DLD1 (cell line): Measurements from ENCODE around the gene AGFG2.
"Not testable (repeated sequence)": the region's sequence is repeated elsewhere in the genome, so short reads cannot be mapped to it uniquely, and the experiment has no call there.

Experiments
- in situ Hi-C: cut with HindIII; loops from 2 replicates; pipeline ENCODE4 v1.10.0; 2017; ENCODE audit warnings: low sequenced_read_pairs

AGFG2 gene, protein sequence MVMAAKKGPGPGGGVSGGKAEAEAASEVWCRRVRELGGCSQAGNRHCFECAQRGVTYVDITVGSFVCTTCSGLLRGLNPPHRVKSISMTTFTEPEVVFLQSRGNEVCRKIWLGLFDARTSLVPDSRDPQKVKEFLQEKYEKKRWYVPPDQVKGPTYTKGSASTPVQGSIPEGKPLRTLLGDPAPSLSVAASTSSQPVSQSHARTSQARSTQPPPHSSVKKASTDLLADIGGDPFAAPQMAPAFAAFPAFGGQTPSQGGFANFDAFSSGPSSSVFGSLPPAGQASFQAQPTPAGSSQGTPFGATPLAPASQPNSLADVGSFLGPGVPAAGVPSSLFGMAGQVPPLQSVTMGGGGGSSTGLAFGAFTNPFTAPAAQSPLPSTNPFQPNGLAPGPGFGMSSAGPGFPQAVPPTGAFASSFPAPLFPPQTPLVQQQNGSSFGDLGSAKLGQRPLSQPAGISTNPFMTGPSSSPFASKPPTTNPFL

DNA sequence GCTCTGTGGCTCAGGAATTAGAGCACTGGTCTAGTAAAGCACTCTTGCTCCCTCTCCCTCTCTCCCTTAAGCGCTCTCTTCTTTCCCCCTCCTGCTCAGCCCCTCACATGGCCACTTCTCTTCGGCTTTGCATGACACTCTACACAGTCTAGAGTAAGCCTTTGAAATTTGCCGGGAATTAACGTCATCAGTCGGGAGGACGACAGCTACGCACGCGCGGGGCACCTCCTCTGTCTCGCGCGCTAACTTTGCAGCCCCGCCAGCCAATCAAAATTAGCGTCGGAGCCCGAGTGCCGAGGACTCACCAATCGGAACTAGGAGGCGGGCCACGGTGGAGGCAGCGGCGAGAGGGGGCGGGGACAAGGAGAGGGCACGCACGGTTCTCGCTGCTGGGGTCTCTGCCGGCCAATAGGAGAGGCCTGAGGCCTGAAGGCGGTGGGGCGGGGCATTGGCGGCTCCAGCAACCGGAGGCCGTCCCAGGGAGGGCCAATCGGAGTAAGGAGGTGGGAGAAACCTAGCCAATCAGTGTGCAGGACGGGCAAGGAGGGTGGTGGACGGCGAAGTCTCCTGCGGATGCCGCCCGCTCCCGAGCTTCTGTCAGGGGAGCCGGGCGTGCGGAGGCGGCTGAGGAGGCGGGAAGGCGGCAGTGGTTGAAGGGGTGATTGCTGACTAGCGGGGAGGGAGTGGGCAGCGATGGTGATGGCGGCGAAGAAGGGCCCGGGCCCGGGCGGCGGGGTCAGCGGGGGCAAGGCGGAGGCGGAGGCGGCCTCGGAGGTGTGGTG, at the start of gene AGFG2:
TSS of gene AGFG2 (plus strand) at position 550 of the 782 bp plus-strand sequence. CDS start at position 694, 144 bp downstream.
- in situ Hi-C loops, result no loop called here

DNA sequence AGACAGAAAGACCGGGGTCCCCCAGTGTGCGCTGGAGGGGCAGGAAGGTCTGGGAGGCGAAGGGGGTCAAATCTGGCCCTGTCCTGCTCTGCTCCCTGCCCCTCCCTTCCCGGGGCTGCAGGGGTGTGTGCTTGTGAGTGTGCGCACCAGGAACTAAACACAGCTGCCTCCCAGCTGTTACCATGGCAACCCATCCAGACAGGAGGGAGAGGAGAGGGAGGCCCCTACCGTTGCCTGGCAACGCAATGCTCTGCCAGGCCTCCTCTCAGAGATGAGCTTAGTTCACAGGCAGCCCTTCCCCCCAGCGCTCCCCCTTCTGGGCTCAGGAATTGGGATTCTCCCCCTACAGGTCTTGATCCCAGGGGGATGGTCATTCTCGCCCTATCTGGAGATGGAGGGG, 49.2 kb upstream of the AGFG2 start:
- in situ Hi-C loops, result no loop called here

DNA sequence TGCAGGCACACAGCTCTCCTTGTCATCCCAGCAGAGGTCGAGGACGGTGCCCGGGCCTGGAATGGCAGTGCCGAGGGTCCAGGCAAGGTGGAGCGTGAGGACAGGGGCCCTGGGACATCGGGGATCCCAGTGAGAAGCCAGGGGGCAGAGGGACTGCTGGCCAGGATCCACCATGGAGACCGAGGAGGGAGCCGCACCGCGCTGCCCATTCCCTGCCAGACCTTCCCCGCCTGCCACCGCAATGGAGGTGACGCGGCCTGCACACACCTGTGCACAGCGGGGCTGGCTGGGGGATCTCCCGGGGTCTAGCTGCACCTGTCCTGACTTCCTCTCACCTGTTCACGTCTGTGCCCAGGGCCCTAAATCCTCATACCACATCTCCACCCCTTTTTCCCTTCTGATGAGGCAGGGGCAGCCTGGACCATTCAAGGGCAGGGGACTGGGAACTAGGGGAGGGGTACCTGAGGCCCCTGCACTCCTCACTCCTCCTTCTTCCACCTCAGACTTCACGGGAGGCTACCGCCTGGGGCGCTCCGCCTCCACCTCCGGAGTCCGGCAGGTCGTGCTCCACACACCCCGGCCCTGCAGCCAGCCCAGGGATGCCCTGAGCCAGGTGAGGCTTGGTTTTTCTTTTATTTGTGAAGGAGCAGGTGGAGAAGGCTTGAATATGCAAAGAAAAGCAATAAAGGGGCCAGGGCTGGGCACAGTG, 48.4 kb upstream of the AGFG2 start:
- in situ Hi-C loops, result no loop called here

DNA sequence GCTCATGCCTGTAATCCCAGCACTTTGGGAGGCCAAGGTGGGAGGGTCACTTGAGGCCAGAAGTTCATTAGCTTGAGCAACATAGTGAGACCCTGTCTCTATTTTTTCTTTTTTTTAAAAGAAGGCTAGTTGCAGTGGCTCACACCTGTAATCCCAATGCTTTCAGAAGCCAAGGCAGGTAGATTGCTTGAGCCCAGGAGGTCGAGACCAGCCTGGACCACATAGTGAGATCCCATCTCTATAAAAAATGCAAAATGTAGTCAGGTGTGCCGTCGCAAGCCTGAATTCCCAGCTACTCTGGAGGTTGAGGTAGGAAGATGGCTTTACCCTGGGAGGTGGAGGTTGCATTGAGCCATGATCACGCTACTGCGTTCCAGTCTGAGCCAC, 47.8 kb upstream of the AGFG2 start:
- in situ Hi-C loops, result no loop called here

DNA sequence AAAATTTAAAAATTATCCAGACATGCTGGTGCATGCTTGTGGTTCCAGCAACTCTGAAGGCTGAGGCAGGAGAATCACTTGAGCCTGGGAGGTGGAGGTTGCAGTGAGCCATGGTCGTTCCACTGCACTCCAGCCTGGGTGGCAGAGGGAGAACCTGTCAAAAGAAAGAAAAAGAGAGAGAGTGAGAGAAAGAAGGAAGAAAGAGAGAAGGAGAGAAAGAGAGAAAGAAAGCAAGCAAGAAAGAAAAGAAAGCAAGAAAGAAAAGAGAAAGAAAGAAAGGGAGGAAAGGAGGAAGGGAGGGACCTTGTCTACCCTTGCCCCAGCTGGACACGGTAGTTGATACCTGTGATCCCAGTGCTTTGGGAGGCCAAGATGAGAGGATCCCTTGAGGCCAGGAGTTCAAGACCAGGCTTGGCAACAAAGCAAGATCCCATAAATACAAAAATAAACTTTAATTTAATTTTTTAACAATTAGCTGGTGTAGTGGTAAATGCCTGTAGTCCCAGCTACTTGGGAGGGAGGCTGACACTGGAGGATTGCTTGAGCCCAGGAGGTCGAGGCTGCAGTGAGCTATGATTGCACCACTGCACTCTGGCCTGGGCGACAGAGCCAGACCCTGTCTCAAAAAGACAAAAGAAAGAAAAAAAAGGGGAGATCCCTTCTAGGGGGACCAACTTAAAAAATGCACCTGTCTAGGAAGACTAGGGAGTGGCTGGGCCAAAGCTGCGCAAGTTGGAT, 46.1 kb upstream of the AGFG2 start:
- in situ Hi-C loops, result no loop called here

DNA sequence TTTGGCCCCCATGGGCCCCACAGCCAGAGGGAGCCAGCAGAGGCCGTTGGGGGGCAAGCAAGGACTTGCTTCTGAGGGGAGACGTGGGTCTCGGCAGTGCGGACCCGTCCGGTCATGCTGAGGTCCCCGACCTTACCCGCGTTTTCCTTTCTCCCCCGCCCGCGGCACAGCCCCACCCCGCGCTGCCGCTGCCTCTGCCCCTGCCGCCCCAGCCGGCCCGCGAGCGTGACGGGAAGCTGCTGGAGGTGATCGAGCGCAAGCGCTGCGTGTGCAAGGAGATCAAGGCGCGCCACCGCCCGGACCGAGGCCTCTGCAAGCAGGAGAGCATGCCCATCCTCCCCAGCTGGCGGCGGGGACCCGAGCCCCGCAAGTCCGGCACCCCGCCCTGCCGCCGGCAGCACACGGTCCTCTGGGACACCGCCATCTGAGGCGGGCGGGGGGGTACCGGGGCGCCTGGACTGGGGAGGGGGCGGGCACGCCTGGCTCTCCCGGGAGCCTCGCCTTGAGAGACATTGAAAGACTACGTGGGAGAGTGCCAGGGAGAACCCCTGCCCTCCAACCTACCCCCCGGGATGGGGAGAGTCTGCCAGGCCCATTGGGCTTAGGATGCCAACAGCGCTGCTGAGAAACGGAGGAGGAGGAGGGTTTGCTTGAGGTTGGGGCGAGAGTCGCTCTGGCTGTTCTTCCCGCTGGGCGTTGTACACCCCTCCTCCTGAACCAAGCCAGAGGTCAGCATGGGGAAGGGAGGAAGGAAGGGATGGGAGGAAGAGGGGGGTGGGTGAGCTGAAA, 45.3 kb upstream of the AGFG2 start:
- in situ Hi-C loops, result no loop called here

DNA sequence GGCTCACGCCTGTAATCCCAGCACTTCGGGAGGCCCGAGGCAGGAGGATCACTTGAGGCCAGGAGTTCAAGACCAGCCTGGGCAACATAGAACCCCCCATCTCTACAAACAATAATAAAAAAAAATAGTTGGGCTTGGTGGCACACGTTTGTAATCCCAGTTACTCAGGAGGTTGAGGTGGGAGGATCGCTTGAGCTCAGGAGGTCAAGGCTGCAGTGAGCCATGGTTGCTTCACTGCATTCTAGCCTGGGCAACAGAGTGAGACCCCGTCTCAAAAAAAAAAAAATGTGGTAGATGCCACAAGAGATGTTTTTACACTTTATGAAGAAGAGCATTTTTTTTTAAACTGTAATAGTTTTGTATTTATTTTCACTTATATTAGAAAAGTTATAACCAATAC, 42.5 kb upstream of the AGFG2 start:
- in situ Hi-C loops, result no loop called here

DNA sequence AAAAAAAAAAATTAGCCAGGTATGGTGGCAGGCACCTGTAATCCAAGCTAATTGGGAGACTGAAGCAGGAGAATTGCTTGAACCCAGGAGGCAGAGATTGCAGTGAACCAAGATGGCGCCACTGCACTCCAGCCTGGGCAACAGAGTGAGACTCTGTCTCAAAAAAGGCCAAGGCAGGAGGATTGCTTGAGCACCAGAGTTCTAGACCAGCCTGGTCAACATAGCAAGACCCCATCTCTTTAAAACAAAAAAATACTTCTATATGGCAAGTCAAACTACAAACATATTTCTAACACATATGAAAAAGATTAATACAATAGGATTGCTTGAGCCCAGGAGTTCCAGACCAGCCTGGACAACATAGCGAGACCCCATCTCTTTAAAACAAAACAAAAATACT, 38.3 kb upstream of the AGFG2 start:
- in situ Hi-C loops, result not testable (repeated sequence)

DNA sequence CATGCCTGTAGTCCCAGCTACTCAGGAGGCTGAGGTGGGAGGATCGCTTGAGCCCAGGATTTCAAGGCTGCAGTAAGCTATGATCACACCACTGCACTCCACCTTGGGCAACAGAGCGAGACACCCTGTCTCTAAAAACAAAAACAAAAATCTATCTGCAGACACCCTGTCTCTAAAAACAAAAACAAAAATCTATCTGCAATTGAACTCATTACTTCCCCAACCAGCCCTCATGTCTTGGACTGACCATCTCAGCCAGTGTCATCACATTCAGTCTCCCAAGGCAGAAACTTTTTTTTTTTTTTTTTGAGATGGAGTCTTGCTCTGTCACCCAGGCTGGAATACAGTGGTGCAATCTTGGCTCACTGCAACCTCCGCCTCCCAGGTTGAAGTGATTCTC, 35.0 kb upstream of the AGFG2 start:
- in situ Hi-C loops, result not testable (repeated sequence)

DNA sequence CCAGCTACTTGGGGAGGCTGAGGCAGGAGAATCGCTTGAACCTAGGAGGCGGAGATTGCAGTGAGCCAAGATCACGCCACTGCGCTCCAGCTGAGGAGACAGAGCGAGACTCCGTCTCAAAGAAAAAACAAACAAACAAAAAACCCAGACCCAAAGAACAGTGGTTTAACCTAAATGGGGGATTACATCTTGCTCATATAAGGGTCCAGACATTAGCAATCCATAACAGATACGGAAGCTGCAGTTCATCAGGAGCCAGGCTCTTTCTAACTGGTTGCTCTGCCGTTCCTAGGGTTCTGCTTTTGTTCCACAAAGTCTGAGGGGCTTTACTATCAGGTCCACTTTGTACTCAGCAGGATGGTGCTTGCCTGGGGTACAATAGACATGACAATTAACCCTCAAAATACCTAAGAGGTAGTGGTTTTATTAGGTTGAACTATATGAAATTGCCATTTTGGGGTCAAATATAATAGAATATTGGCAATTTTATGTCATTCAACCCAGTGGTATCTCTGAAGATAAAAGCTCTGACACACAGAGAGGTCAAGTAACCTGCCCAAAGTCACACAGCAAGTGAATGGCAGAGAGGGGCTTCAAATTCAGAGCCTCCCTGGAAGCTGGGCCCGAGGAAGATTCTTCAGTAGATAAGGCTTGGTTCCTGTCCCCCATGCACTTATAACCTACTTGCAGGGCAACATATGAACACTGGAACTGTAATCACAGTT, 34.0 kb upstream of the AGFG2 start:
- in situ Hi-C loops, result no loop called here

DNA sequence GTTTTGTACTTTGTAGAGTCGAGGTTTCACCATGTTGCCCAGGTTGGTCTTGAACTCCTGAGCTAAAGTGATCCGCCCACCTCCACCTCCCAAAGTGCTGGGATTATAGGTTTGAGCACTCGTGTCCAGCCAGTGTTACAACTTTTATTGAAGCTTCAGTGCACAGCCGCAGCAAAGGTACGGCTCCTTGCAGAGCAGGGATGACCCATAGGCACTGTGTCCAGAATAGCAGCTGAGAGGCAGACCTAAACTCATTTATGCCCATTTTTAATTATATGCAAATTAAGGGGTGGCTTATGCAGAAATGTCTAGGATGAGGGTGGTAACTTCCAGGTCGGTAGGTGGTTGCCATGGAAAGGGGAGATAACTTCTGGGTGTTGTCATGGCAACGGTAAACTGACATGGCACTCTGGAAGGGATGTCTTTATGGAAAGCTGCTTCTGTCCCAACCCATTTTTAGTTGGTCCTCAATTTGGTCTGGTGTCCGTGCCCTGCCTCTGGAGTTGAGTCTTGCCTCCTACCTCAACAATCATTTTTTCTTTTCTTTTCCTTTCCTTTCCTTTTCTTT, 32.6 kb upstream of the AGFG2 start:
- in situ Hi-C loops, result no loop called here

DNA sequence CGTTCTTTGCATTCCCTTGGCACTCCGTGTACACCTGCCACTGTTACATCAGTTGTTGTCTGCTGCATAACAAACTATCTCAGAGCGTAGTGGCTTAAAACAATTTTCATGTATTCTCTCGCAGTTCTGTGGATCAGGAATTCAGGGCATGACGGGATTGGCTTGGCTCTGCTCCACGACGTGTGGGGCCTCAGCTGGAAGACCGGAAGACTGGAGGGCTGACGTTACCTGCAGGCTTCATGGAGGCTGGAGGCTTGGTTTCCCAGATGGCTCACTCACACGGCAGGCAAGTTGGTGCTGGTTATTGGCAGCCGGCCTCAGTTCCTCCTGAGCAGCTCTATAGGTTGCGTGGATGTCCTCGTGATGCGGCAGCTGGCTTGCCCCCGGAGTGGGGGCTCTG, 29.8 kb upstream of the AGFG2 start:
- in situ Hi-C loops, result no loop called here

DNA sequence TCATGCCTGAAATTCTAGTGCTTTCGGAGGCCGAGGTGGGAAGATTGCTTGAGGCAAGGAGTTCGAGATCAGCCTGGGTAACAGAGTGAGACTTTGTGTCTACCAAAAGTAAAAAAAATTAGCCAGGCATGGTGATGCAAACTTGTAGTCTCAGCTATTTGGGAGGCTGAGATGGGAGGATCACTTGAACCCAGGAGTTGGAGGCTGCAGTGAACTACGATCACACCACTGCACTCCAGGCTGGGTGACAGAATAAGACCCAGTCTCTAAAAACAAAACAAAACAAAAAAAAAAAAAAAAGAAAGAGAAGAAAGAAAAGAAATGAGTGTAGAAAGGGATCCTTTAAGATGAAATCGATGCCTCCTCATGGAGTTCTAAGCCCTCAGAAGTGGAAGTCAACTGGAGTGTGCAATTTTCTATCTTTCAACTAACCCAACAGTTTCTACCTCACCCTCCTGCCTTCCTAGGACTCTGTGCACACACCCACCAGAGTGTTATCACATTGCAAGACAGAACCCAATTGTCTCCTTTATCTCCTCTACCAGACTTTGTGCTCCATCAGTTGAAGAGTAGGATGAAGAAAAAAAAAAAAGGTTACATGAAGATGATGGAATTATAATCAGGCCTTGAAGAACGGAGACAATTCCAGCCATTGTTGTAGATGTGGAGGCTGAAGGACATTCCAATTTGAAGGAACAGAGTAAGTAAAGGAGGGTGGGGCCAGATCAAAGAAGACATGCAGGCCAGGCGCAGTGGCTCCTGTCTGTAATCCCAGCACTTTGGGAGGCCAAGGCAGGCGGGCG, 28.4 kb upstream of the AGFG2 start:
- in situ Hi-C loops, result no loop called here

DNA sequence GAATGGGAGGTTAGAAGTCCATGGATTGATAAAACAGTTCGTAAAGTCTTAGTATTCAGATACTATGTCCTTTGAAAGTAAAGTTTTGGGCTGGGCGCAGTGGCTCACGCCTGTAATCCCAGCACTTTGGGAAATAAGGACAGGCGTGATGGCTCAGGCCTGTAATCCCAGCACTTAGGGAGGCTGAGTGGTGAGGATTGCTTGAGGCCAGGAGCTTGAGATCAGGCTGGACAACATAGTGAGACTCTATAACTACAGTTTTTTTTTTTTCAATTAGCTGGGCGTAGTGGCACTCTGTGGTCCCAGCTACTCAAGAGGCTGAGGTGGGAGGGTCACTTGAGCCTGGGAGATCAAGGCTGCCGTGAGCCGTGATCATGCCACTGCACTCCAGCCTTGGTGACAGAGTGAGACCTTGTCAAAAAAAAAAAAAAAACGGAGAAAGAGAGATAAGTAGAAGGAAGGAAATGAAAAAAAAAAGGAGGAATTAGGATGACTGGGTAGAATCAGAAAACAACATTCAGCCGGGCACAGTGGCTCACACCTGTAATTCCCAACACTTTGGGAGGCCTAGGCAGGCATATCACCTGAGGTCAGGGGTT, 25.7 kb upstream of the AGFG2 start:
- in situ Hi-C loops, result no loop called here

DNA sequence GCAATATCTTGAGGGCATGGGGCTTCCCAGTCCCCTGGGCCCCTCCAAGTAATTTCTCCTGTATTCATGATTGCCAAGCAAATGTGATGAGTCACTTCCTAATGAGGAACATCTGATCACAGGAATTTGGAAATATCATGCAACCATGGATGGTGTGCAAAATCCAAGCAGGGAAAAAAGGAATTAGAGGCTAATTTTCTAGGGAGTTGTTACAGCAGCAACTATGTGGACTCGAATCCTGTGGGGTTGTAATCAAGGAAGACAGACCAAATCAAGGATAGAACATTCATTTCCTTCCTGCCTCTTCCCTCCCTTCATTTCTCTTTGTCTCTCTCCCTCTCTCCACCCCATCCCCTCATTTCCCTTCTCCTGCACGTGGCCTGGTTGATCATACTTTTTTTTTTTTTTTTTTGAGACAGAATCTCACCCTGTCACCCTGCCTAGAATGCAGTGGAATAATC, 23.9 kb upstream of the AGFG2 start:
- in situ Hi-C loops, result no loop called here

DNA sequence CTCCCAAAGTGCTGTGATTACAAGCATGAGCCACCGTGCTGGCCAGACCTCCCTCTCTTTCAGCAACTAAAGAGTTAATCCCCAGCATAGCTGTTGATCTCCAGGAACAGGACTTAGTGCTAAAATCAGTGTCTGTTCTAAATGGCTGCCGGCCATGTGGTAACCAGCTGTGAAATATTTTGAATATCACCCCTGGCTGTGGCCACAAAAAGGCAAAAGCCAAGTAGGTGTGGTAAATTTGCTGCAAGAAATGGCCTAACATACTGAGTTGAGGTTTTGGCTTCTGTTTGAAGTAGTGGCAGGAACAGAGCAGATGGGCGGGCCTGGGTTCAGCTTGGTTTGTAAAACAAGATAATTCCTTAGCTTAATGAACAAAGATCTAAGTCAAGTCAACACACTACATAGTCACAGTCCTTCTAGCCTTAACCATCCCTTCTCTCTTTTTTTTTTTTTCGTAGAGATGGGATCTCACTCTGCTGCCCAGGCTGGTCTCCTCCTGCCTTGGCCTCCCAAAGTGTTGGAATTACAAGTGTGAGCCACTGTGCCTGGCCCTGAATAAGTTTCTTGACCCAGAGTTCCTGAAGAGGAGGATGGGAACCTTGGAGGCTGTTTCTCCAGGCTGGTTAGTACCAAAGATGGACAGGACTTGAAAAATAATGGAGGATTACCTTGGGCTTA, 22.7 kb upstream of the AGFG2 start:
- in situ Hi-C loops, result no loop called here

DNA sequence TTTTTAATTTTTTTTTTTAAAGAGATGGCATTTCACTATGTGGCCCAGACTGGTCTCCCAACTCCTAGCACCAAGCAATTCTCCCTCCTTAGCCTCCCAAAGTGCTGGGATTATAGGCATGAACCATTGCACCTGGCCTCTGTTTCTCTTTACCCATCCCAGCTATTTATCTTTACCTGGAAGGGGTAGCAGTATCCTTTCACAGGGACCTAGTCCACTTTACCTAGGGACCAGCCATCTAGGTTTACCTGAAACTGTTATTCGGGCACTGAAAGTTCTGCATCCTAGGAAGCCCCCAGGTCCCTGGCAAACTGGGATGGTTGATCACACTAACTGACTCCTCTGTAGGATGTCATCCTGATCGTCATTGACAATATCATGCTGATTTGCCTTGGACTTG, 21.7 kb upstream of the AGFG2 start:
- in situ Hi-C loops, result no loop called here
